ENCODE data around the gene DRD4.
"Not testable (repeated sequence)": the region's sequence is repeated elsewhere in the genome, so short reads cannot be mapped to it uniquely, and the experiment has no call there.

Gene DRD4

GRCh38 chr11:650482-650881 lies 13.4 kb downstream of the DRD4 start:
- H3K4me3 ChIP-seq (ENCODE audit: insufficient read depth in 1 of 2, low read depth in 1 of 2, low read length in 2 of 2) = no peak overlapping the region

GRCh38 chr11:653136-653535 lies 16.1 kb downstream of the DRD4 start:
- not testable (repeated sequence) for H3K9me3 ChIP-seq (ENCODE audit: control insufficient read depth, low read length); H3K18ac ChIP-seq (ENCODE audit: low read depth in 1 of 2, low read length in 2 of 2); H3K4ac ChIP-seq (ENCODE audit: low read depth in 1 of 2, low read length in 2 of 2); H4K91ac ChIP-seq (ENCODE audit: low read length); H3K9ac ChIP-seq (ENCODE audit: low read length); H3K27ac ChIP-seq (ENCODE audit: low read length, poor library complexity, severe bottlenecking); H2AFZ ChIP-seq (ENCODE audit: low read depth, low read length); H2AK5ac ChIP-seq (ENCODE audit: low read length, severe bottlenecking); H2BK15ac ChIP-seq (ENCODE audit: low read depth, poor library complexity, severe bottlenecking); H3K4me3 ChIP-seq (ENCODE audit: insufficient read depth in 1 of 2, low read depth in 1 of 2, low read length in 2 of 2); H2BK5ac ChIP-seq (ENCODE audit: low read depth, low read length, poor library complexity, severe bottlenecking); H4K8ac ChIP-seq (ENCODE audit: low read length); H3K4me2 ChIP-seq (ENCODE audit: low read length, poor library complexity, severe bottlenecking); H2BK12ac ChIP-seq (ENCODE audit: low read length in 2 of 2); DNase-seq; H2BK120ac ChIP-seq (ENCODE audit: low read depth, low read length); H3K14ac ChIP-seq (ENCODE audit: low read length in 2 of 2); H3K27me3 ChIP-seq (ENCODE audit: control insufficient read depth in 1 of 2, insufficient read depth in 1 of 2, low read length in 2 of 2); H3K23ac ChIP-seq (ENCODE audit: low read length in 2 of 2)
- Histone ChIP-seq H3K36me3 (ENCODE audit: control insufficient read depth in 1 of 2, insufficient read depth in 2 of 2, low read depth in 1 of 2, low read length in 2 of 2) (peaks cover 52 to 64% of the 10 kb centered on the region in 2 experiments), H3K79me1 (replicated peaks; ENCODE audit: low read length, poor library complexity, severe bottlenecking) (peaks cover 23% of the 10 kb centered on the region), H3K4me1 (ENCODE audit: control insufficient read depth, insufficient read depth, low read depth, low read length) (peaks cover 14% of the 10 kb centered on the region)
- 98% methylated on average over 14 of the region's 14 CpGs for WGBS

More at GRCh38 chr11:650482-650881, 13.4 kb downstream of the DRD4 start:
- no peak overlapping the region for H2BK120ac ChIP-seq (ENCODE audit: low read depth, low read length)
- no peak overlapping the region for H3K23ac ChIP-seq (ENCODE audit: low read length in 2 of 2)
- H3K4me1 ChIP-seq (ENCODE audit: control insufficient read depth, insufficient read depth, low read depth, low read length) = peaks cover 6% of the 10 kb centered on the region
- H3K9ac ChIP-seq (ENCODE audit: low read length) = no peak overlapping the region
- H2BK5ac ChIP-seq (ENCODE audit: low read depth, low read length, poor library complexity, severe bottlenecking) = no peak overlapping the region
- no peak for DNase-seq
- WGBS = 93% methylated on average over 10 of the region's 10 CpGs
- no peak overlapping the region for H2BK12ac ChIP-seq (ENCODE audit: low read length in 2 of 2)
- no peak overlapping the region for H2BK15ac ChIP-seq (ENCODE audit: low read depth, poor library complexity, severe bottlenecking)
- no peak overlapping the region for H3K18ac ChIP-seq (ENCODE audit: low read depth in 1 of 2, low read length in 2 of 2)
- no peaks in the 10 kb centered on the region for H3K9me3 ChIP-seq (ENCODE audit: control insufficient read depth, low read length)
- no peaks in the 10 kb centered on the region for H3K27me3 ChIP-seq (ENCODE audit: control insufficient read depth in 1 of 2, insufficient read depth in 1 of 2, low read length in 2 of 2)
- H4K91ac ChIP-seq (ENCODE audit: low read length) = no peak overlapping the region
- no peak overlapping the region for H3K4ac ChIP-seq (ENCODE audit: low read depth in 1 of 2, low read length in 2 of 2)
- no peak overlapping the region for H3K4me2 ChIP-seq (ENCODE audit: low read length, poor library complexity, severe bottlenecking)
- H4K8ac ChIP-seq (ENCODE audit: low read length) = no peak overlapping the region
- no peak overlapping the region for H2AFZ ChIP-seq (ENCODE audit: low read depth, low read length)
- H3K27ac ChIP-seq (ENCODE audit: low read length, poor library complexity, severe bottlenecking) = no peak overlapping the region
- H3K36me3 ChIP-seq (ENCODE audit: control insufficient read depth in 1 of 2, insufficient read depth in 2 of 2, low read depth in 1 of 2, low read length in 2 of 2) = peaks cover 50 to 60% of the 10 kb centered on the region in 2 experiments
- no peak overlapping the region for H3K14ac ChIP-seq (ENCODE audit: low read length in 2 of 2)
- H2AK5ac ChIP-seq (ENCODE audit: low read length, severe bottlenecking) = no peak overlapping the region
- peaks cover 12% of the 10 kb centered on the region for H3K79me1 ChIP-seq (replicated peaks; ENCODE audit: low read length, poor library complexity, severe bottlenecking)

- Histone ChIP-seq H3K14ac (ENCODE audit: low read length in 2 of 2) (no peak overlapping the region), H3K9ac (ENCODE audit: low read length) (no peak overlapping the region), H3K9me3 (ENCODE audit: control insufficient read depth, low read length) (no peaks in the 10 kb centered on the region), H3K79me1 (replicated peaks; ENCODE audit: low read length, poor library complexity, severe bottlenecking) (peaks cover 26% of the 10 kb centered on the region), H2BK5ac (ENCODE audit: low read depth, low read length, poor library complexity, severe bottlenecking) (no peak overlapping the region), H3K4ac (ENCODE audit: low read depth in 1 of 2, low read length in 2 of 2) (no peak overlapping the region), H2BK12ac (ENCODE audit: low read length in 2 of 2) (no peak overlapping the region), H3K23ac (ENCODE audit: low read length in 2 of 2) (no peak overlapping the region), H2AK5ac (ENCODE audit: low read length, severe bottlenecking) (no peak overlapping the region), H2AFZ (ENCODE audit: low read depth, low read length) (no peak overlapping the region), H4K91ac (ENCODE audit: low read length) (no peak overlapping the region), H3K4me3 (ENCODE audit: insufficient read depth in 1 of 2, low read depth in 1 of 2, low read length in 2 of 2) (no peak overlapping the region), H2BK120ac (ENCODE audit: low read depth, low read length) (no peak overlapping the region), H3K4me1 (ENCODE audit: control insufficient read depth, insufficient read depth, low read depth, low read length) (peaks cover 16% of the 10 kb centered on the region), H3K27me3 (ENCODE audit: control insufficient read depth in 1 of 2, insufficient read depth in 1 of 2, low read length in 2 of 2) (no peaks in the 10 kb centered on the region), H3K18ac (ENCODE audit: low read depth in 1 of 2, low read length in 2 of 2) (no peak overlapping the region), H4K8ac (ENCODE audit: low read length) (no peak overlapping the region), H3K4me2 (ENCODE audit: low read length, poor library complexity, severe bottlenecking) (no peak overlapping the region), H2BK15ac (ENCODE audit: low read depth, poor library complexity, severe bottlenecking) (no peak overlapping the region), H3K36me3 (ENCODE audit: control insufficient read depth in 1 of 2, insufficient read depth in 2 of 2, low read depth in 1 of 2, low read length in 2 of 2) (peaks cover 52 to 66% of the 10 kb centered on the region in 2 experiments), H3K27ac (ENCODE audit: low read length, poor library complexity, severe bottlenecking) (no peak overlapping the region)
- DNase-seq = no peak
- 92% methylated on average over 15 of the region's 15 CpGs for WGBS
These were observed 16.8 kb downstream of the DRD4 start for GRCh38 chr11:653837-654236.

GRCh38 chr11:654444-654843 lies 17.4 kb downstream of the DRD4 start:
- H3K27ac ChIP-seq (ENCODE audit: low read length, poor library complexity, severe bottlenecking); H2AFZ ChIP-seq (ENCODE audit: low read depth, low read length); H3K9me3 ChIP-seq (ENCODE audit: control insufficient read depth, low read length); H4K8ac ChIP-seq (ENCODE audit: low read length); H3K27me3 ChIP-seq (ENCODE audit: control insufficient read depth in 1 of 2, insufficient read depth in 1 of 2, low read length in 2 of 2); H2BK5ac ChIP-seq (ENCODE audit: low read depth, low read length, poor library complexity, severe bottlenecking); H3K23ac ChIP-seq (ENCODE audit: low read length in 2 of 2); H3K18ac ChIP-seq (ENCODE audit: low read depth in 1 of 2, low read length in 2 of 2); H3K4ac ChIP-seq (ENCODE audit: low read depth in 1 of 2, low read length in 2 of 2); H4K91ac ChIP-seq (ENCODE audit: low read length); DNase-seq; H3K9ac ChIP-seq (ENCODE audit: low read length); H3K4me2 ChIP-seq (ENCODE audit: low read length, poor library complexity, severe bottlenecking); H2BK15ac ChIP-seq (ENCODE audit: low read depth, poor library complexity, severe bottlenecking); H2AK5ac ChIP-seq (ENCODE audit: low read length, severe bottlenecking); H2BK120ac ChIP-seq (ENCODE audit: low read depth, low read length); H3K4me3 ChIP-seq (ENCODE audit: insufficient read depth in 1 of 2, low read depth in 1 of 2, low read length in 2 of 2); H2BK12ac ChIP-seq (ENCODE audit: low read length in 2 of 2); H3K14ac ChIP-seq (ENCODE audit: low read length in 2 of 2): not testable (repeated sequence)
- H3K36me3 ChIP-seq (ENCODE audit: control insufficient read depth in 1 of 2, insufficient read depth in 2 of 2, low read depth in 1 of 2, low read length in 2 of 2) = peaks cover 56 to 64% of the 10 kb centered on the region in 2 experiments
- peaks cover 17% of the 10 kb centered on the region for H3K4me1 ChIP-seq (ENCODE audit: control insufficient read depth, insufficient read depth, low read depth, low read length)
- WGBS = 93% methylated on average over 9 of the region's 12 CpGs
- peaks cover 28% of the 10 kb centered on the region for H3K79me1 ChIP-seq (replicated peaks; ENCODE audit: low read length, poor library complexity, severe bottlenecking)
